Cardiac fibroblast (primary cell): ENCODE measurements around the gene GIPC2.
"Not testable (repeated sequence)": the region's sequence is repeated elsewhere in the genome, so short reads cannot be mapped to it uniquely, and the experiment has no call there.

ENCODE experiments used
- DNase-seq, 2 donors: peaks; one replicate each; pipeline versions ENCODE4 v3.0.0 to v3.0.0-alpha.2; 2010; ENCODE audit warnings: low read depth in 2 of 2
- H3K4me3 ChIP-seq, 2 donors: replicated peaks in 1 of 2; 1 replicate in 1 of 2; 2 replicates in 1 of 2; pipeline ENCODE4 v1.5.1; 2011; ENCODE audit warnings: low read depth in 2 of 2, low read length in 2 of 2, mild to moderate bottlenecking in 2 of 2, moderate library complexity in 1 of 2
- CTCF ChIP-seq: IDR thresholded peaks from one replicate; pipeline ENCODE4 v1.5.1; 2011; ENCODE audit warnings: low read depth, mild to moderate bottlenecking, low read length, inconsistent platforms

Gene GIPC2

DNA sequence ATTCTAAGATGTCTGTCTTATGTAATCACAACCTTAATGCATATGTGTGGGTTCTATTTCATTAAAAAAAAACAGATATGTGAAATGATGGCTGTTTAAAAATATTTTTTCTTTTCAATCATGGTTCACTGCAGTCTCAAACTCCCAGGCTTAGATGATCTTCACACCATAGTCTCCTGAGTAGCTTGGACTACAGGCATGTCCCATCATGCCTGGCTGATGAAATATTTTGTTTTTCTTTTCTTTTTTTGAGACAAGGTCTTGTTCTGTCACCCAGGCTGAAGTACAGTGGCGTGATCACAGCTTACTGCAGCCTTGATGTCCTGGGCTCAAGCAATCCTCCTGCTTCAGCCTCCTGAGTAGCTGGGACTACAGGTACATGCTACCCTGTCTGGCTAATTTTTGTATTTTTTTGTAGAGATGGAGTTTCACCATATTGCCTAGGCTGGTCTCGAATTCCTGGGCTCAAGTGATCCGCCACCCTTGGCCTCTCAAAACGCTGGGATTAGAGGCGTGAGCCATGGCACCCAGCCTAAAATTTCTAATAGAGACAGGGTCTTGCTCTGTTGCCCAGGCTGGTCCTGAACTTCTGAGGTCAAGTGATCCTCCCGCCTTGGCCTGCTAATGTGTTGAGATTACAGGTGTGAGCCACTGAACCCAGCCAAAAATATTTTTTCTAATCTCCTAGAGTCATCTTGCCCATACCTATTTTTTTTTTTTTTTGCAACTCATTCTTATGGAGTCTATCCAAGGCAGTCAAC is 67.6 kb downstream of the GIPC2 start:
- TF ChIP-seq CTCF: no peak
- no peak overlapping the region for H3K4me3 ChIP-seq
- no peak for DNase-seq

DNA sequence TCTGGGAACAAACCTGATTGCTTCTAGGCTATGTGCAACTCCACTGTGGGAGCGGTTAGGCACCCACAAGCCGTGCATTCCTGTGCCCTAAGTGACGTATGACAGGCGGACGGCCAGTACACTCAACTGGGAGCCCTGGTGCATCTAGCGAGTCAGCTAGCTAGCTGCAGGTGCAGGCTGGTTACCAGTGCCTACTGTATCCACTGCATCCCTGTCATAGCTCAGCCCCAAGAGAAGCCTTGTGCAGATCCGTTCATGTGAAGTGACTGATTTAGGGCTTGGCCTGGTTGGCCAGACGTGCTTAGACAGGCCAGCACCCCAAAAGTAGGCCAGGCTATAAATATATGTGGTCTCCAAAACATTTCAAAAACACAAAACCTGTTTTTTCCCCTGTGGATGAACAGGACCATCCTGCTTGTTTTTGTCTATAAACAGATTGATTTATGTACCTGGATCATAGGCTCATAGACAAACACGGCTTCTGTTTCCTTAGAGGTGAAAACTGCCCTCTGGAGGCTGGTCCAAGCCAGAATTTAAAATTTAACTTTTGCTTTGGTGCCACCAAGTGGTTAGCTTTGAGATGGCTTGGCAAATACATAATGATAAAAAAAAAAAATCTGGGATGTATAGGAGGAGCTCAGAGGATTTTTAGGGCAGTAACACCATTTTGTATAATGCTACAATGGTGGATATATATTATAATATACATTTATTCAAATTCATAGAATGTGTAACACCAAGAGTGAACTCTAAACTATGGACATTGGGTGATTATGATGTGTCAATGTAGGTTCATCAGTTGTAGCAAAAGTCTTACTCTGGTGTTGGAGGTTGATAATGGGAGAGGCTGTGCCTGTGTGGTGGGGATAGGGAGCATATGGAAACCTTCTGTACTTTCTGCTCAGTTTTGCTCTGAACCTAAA is 68.5 kb downstream of the GIPC2 start:
- TF ChIP-seq CTCF: peak; percentile 69
- no peak overlapping the region for H3K4me3 ChIP-seq
- peak; percentile 89 to 92 for DNase-seq

DNA sequence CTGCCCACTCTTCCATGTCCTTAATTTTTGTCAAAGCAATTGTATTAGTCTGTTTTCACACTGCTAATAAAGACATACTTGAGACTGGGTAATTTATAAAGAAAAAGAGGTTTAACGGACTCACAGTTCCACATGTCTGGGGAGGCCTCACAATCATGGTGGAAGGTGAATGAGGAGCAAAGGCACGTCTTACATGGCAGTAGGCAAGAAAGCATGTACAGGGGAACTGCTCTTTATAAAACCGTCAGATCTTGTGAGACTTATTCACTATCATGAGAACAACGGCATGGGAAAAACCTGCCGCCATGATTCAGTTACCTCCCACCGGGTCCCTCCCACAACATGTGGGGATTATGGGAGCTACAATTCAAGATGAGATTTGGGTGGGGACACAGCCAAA is 74.7 kb downstream of the GIPC2 start:
- not testable (repeated sequence) for H3K4me3 ChIP-seq, DNase-seq

- H3K4me3 ChIP-seq: no peak overlapping the region
- no peak for TF ChIP-seq CTCF
- no peak for DNase-seq
Measured at GRCh38 chr1:78121710-78122109, 75.9 kb downstream of the GIPC2 start.

GRCh38 chr1:78122389-78122788 is 76.6 kb downstream of the GIPC2 start:
- no peak overlapping the region for H3K4me3 ChIP-seq
- no peak for DNase-seq
- no peak for TF ChIP-seq CTCF

- DNase-seq: peak; percentile 65 to 69
- TF ChIP-seq CTCF: no peak
- no peak overlapping the region for H3K4me3 ChIP-seq
Measured at GRCh38 chr1:78126506-78126905, 80.7 kb downstream of the GIPC2 start.
